Left lung (tissue), 10 donors: ENCODE results near the gene HMCN1. TPM values are rescaled to one million over a fixed set of nuclear protein-coding genes. Genes with fewer than 3 reads are reported as not detected.

Experiments used
- ATAC-seq: fragments of 200-7000 bp; cut with Tn5 transposase; one replicate; pipeline ENCODE4 v1.9.1; 2020; ENCODE audit warnings: moderate library complexity
- DNase-seq, 4 donors: peaks; one replicate each; pipeline ENCODE4 v3.0.0-alpha.2; 2013 to 2020
- H3K27ac ChIP-seq, 2 donors: fragments of 200-600 bp; sonication (generic) in 1 of 2; one replicate each; pipeline versions ENCODE4 v1.5.0 to v1.8.0; 2020 to 2021
- H3K27me3 ChIP-seq, 2 donors: fragments of 200-600 bp; sonication (generic) in 1 of 2; one replicate each; pipeline versions ENCODE4 v1.5.0 to v1.8.0; 2020 to 2021
- H3K36me3 ChIP-seq, 2 donors: fragments of 200-600 bp; sonication (generic) in 1 of 2; one replicate each; pipeline versions ENCODE4 v1.5.0 to v1.8.0; 2020 to 2021
- H3K4me1 ChIP-seq, 2 donors: fragments of 200-600 bp; one replicate each; pipeline ENCODE4 v1.8.0; 2021
- H3K4me3 ChIP-seq, 2 donors: fragments of 200-600 bp; sonication (generic) in 1 of 2; one replicate each; pipeline versions ENCODE4 v1.5.0 to v1.8.0; 2020 to 2021; ENCODE audit warnings: mild to moderate bottlenecking in 1 of 2
- H3K9me3 ChIP-seq, 2 donors: fragments of 200-600 bp; sonication (generic) in 1 of 2; one replicate each; pipeline versions ENCODE4 v1.5.0 to v1.8.0; 2020 to 2021
- intact Hi-C, 2 donors: fragments of 100-400 bp; cut with DNase I; formaldehyde crosslinking; loops; one replicate each; pipeline versions ENCODE4 v1.11.2 to v1.14.2; 2022
- polyA plus RNA-seq, 6 donors: library from polyadenylated mRNA; unstranded; fragments of 120-200 nt; gene quantifications; one replicate each; pipeline ENCODE4 v1.2.1, GENCODE V29; 2013; ENCODE audit not compliant: insufficient read length in 6 of 6
- total RNA-seq, 2 donors: library from RNA; stranded (reverse); fragmentation: NEBNext Ultra II Directional; extraction: Animal tissue kit (Norgen Biotek cat#: 25700); gene quantifications; one replicate each; pipeline ENCODE4 v1.2.1, GENCODE V29; 2021
- TF ChIP-seq, protein P1 (sequence below), 2 donors: fragments of 200-600 bp; sonication (generic) in 1 of 2; IDR thresholded peaks; one replicate each; pipeline versions ENCODE4 v1.5.0 to v1.8.0; 2021; ENCODE audit warnings: antibody characterized with exemption in 2 of 2
- donor health status: DM: no; HTN: yes; CAD: no.
- donor health status: DM: no; HTN: no; CAD: no.

HMCN1 gene
- total and polyA plus RNA-seq, 8 donors: 24.0 to 91.0 (median 48.7) TPM

DNA sequence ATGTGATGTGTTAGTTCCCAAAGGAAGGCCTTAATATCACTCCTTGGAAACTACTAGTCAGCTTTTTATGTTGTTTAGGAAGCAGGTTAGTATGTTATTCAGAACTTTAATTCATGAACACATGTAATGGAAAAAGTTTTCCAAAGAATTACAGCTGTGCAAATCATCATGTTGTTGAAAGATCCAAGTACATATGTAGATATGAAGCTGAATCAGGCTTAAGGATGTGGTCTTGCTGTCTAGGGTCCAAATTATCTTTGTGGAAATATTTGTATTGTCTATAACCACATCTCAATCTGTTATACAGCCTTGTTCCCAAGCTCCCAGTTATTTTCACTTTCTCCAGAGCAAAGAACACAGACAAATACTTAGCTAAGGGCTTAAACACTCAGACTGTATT is 409.3 kb downstream of the HMCN1 start:
- H3K9me3 ChIP-seq: no peaks in the 10 kb centered on the region
- H3K27ac ChIP-seq: no peak overlapping the region
- ATAC-seq (peak; percentile 29), DNase-seq (no peak)
- no peaks in the 10 kb centered on the region for H3K27me3 ChIP-seq
- H3K36me3 ChIP-seq: no peaks in the 10 kb centered on the region
- no peaks in the 10 kb centered on the region for H3K4me1 ChIP-seq
- intact Hi-C loops: no loop called here
- TF ChIP-seq, protein P1, sequence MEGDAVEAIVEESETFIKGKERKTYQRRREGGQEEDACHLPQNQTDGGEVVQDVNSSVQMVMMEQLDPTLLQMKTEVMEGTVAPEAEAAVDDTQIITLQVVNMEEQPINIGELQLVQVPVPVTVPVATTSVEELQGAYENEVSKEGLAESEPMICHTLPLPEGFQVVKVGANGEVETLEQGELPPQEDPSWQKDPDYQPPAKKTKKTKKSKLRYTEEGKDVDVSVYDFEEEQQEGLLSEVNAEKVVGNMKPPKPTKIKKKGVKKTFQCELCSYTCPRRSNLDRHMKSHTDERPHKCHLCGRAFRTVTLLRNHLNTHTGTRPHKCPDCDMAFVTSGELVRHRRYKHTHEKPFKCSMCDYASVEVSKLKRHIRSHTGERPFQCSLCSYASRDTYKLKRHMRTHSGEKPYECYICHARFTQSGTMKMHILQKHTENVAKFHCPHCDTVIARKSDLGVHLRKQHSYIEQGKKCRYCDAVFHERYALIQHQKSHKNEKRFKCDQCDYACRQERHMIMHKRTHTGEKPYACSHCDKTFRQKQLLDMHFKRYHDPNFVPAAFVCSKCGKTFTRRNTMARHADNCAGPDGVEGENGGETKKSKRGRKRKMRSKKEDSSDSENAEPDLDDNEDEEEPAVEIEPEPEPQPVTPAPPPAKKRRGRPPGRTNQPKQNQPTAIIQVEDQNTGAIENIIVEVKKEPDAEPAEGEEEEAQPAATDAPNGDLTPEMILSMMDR (IDR thresholded peaks at IDR 0.05): no peak
- no peak overlapping the region for H3K4me3 ChIP-seq

GRCh38 chr1:186144505-186144904 is 410.3 kb downstream of the HMCN1 start:
- TF ChIP-seq, protein P1 (IDR thresholded peaks at IDR 0.05): no peak
- ATAC-seq: no peak
- H3K36me3 ChIP-seq: no peaks in the 10 kb centered on the region
- H3K4me3 ChIP-seq: no peak overlapping the region
- H3K27ac ChIP-seq: no peak overlapping the region
- H3K27me3 ChIP-seq: no peaks in the 10 kb centered on the region
- no peaks in the 10 kb centered on the region for H3K9me3 ChIP-seq
- intact Hi-C loops: no loop called here
- no peaks in the 10 kb centered on the region for H3K4me1 ChIP-seq
- no peak for DNase-seq

GRCh38 chr1:186146974-186147373 is 412.8 kb downstream of the HMCN1 start:
- H3K36me3 ChIP-seq: no peaks in the 10 kb centered on the region
- no peaks in the 10 kb centered on the region for H3K27me3 ChIP-seq
- H3K4me3 ChIP-seq: no peak overlapping the region
- no peak overlapping the region for H3K27ac ChIP-seq
- no peak for DNase-seq
- no peak for ATAC-seq
- no peaks in the 10 kb centered on the region for H3K4me1 ChIP-seq
- H3K9me3 ChIP-seq: no peaks in the 10 kb centered on the region
- TF ChIP-seq, protein P1 (IDR thresholded peaks at IDR 0.05): no peak
- intact Hi-C loops: no loop called here

DNA sequence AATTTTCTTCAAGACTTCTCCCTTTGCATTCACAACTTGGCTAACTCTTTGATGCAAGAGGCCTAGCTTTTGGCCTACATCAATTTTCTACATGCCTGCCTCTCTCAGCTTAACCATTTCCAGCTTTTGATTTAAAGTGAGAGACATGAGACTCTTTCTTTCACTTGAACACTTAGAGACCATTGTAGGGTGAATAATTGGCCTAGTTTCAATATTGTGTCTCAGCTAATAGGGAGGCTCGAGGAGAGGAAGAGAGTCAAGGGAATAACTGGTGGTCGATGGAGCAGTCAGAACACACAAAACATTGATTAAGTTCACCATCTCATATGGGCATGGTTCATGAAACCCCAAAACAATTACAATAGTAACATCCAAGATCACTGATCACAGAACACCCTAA is 415.4 kb downstream of the HMCN1 start:
- Histone ChIP-seq H3K27me3 (no peaks in the 10 kb centered on the region), H3K36me3 (no peaks in the 10 kb centered on the region), H3K4me1 (no peaks in the 10 kb centered on the region), H3K27ac (no peak overlapping the region), H3K4me3 (no peak overlapping the region), H3K9me3 (no peaks in the 10 kb centered on the region)
- DNase-seq: no peak
- TF ChIP-seq, protein P1 (IDR thresholded peaks at IDR 0.05): no peak
- intact Hi-C loops: no loop called here
- ATAC-seq: no peak

- Histone ChIP-seq H3K9me3 (no peaks in the 10 kb centered on the region), H3K27ac (no peak overlapping the region), H3K36me3 (no peaks in the 10 kb centered on the region), H3K4me1 (no peaks in the 10 kb centered on the region), H3K4me3 (no peak overlapping the region), H3K27me3 (no peaks in the 10 kb centered on the region)
- DNase-seq: no peak
- ATAC-seq: no peak
- TF ChIP-seq, protein P1 (IDR thresholded peaks at IDR 0.05): no peak
- intact Hi-C loops: no loop called here
Observed at GRCh38 chr1:186152227-186152619, 418.0 kb downstream of the HMCN1 start.
